Measurements from ENCODE around the gene DLX1.

DNA sequence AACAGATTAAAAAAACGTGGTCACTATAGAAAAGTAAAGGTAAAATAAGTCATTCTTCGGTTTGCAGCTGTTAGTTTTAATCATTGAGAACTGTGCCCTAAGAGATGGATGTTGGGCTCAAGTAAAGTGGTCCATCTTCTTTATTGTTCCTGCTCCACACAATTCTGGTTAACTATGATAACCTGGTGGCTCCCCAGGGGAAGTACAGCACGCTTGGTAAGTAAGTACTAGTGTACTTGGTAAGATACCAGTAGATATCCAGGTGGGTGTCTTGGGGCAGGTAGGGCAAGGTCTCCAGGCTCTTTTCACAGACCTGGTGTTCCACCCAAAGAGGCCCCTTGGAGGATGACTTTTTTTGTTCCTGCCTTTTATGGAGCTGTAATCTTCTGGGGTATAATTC lies 49.0 kb downstream of the DLX1 start:
- TF ChIP-seq POLR2A (IDR thresholded peaks at IDR 0.05), result no peak
- TF ChIP-seq, protein P1, sequence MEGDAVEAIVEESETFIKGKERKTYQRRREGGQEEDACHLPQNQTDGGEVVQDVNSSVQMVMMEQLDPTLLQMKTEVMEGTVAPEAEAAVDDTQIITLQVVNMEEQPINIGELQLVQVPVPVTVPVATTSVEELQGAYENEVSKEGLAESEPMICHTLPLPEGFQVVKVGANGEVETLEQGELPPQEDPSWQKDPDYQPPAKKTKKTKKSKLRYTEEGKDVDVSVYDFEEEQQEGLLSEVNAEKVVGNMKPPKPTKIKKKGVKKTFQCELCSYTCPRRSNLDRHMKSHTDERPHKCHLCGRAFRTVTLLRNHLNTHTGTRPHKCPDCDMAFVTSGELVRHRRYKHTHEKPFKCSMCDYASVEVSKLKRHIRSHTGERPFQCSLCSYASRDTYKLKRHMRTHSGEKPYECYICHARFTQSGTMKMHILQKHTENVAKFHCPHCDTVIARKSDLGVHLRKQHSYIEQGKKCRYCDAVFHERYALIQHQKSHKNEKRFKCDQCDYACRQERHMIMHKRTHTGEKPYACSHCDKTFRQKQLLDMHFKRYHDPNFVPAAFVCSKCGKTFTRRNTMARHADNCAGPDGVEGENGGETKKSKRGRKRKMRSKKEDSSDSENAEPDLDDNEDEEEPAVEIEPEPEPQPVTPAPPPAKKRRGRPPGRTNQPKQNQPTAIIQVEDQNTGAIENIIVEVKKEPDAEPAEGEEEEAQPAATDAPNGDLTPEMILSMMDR (IDR thresholded peaks at IDR 0.05), result no peak

Data from breast epithelium (tissue), 3 donors.